BJ (cell line): ENCODE data around the gene MBD3. TPM values are rescaled to one million over a fixed set of nuclear protein-coding genes. Genes with fewer than 3 reads are reported as not detected.

Source experiments
- CTCF ChIA-PET: fragments of 350-600 bp; formaldehyde crosslinking; extraction: SDS; loops from one replicate; lab custom pipeline; 2021; ENCODE audit warnings: antibody characterized with exemption, inconsistent platforms; lab: Yijun Ruan, JAX
- POLR2A ChIA-PET: fragments of 300-600 bp; sonication (Branson Sonifier 250); formaldehyde crosslinking; extraction: SDS; loops from one replicate; lab custom pipeline; 2021; ENCODE audit warnings: antibody characterized with exemption; lab: Charles Lee
- DNase-seq: peaks from one replicate; pipeline ENCODE4 v3.0.0-alpha.2; 2011; ENCODE audit warnings: low read depth
- H3K27me3 ChIP-seq: 2 replicates; pipeline ENCODE4 v1.6.0; 2011; ENCODE audit warnings: low read length; ENCODE audit not compliant: control insufficient read depth, insufficient read depth
- H3K36me3 ChIP-seq: 2 replicates; pipeline ENCODE4 v1.5.1; 2011; ENCODE audit warnings: low read length; ENCODE audit not compliant: control insufficient read depth, insufficient read depth
- H3K4me3 ChIP-seq: 2 replicates; pipeline ENCODE4 v1.5.1; 2011; ENCODE audit warnings: low read depth, mild to moderate bottlenecking, control low read depth, low read length
- polyA plus RNA-seq: library from polyadenylated mRNA; depleted of rRNA; stranded (reverse); fragments of >200 nt; gene quantifications from 2 replicates; pipeline ENCODE4 v1.2.3, GENCODE V29; 2011
- TF ChIP-seq, protein P1 (sequence below): IDR thresholded peaks from 2 replicates; pipeline ENCODE4 v1.5.1; 2011; ENCODE audit warnings: low read depth, mild to moderate bottlenecking, control low read depth, inconsistent platforms, low read length, moderate library complexity; ENCODE audit not compliant: insufficient read depth

Gene MBD3
- polyA plus RNA-seq, 1 experiment: 53.4 TPM

DNA sequence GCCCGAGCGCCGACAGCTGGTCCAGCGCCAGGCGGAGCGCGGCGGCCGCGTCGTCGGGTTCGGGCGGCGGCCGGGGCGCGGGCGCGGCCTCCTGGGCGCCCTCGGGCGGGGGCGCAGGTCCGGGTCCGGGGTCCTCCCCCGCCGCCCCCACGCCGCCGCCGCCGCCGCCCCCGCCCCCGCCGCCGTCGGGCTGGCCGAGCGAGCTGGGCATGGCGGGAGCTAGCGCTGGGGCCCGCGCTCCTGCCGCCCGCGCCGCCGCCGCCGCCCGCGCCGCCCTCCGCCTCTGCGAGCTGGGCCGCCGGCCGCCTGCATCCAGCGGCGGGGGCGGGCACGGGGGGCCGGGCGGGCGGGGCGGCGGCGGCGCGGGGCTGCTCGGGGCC lies 24.8 kb downstream of the MBD3 start:
- TF ChIP-seq, protein P1, sequence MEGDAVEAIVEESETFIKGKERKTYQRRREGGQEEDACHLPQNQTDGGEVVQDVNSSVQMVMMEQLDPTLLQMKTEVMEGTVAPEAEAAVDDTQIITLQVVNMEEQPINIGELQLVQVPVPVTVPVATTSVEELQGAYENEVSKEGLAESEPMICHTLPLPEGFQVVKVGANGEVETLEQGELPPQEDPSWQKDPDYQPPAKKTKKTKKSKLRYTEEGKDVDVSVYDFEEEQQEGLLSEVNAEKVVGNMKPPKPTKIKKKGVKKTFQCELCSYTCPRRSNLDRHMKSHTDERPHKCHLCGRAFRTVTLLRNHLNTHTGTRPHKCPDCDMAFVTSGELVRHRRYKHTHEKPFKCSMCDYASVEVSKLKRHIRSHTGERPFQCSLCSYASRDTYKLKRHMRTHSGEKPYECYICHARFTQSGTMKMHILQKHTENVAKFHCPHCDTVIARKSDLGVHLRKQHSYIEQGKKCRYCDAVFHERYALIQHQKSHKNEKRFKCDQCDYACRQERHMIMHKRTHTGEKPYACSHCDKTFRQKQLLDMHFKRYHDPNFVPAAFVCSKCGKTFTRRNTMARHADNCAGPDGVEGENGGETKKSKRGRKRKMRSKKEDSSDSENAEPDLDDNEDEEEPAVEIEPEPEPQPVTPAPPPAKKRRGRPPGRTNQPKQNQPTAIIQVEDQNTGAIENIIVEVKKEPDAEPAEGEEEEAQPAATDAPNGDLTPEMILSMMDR: no peak
- no peak for DNase-seq
- H3K27me3 ChIP-seq: no peaks in the 10 kb centered on the region
- H3K4me3 ChIP-seq: peak overlapping the region; percentile 83
- ChIA-PET CTCF (interaction anchor here (0.7 to 1.0 kb wide), 2 partner anchors 15 to 22 kb away, joined by 3 read pairs; no protein-coding TSS in a partner anchor), POLR2A (no interaction called here)
- 0 out of 2 replicates have a peak, but pooled peaks cover 1% of the 10 kb centered on the region for H3K36me3 ChIP-seq

DNA sequence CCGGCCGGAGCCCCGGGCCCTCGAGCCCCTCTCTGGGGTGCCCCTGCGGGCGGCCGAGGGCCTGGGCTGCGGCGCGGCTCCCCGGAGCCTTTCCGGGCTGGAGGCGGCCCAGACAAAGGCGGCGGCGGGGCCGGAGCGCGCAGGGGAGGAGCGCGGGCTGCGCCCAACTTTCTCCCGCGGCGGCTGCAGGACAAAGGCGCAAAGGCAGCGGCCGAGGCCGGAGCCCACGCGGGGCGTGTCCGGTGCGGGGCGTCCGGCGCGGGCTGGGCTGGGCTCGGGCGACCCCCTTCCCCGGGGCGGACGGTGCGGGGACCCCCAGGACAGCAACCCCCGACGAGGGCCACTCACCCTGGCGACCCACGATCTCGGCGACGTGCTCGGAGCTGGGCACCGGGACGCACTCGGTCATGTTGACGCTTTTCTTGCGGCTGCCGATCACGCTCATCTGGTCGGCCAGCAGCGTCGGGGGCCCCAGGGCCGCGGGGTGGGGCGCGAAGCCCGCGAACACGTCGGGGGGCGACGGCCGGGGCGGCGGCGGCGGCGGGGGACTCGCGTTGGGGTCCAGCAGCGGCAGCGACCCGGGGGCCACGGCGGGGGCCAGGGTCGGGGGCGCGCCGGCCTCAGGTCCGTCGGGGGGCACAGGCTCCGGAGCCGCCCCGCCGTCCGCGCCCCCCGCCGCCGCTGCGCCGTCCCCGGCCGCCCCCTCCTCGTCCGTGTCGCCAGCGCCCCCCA lies 25.4 kb downstream of the MBD3 start:
- Histone ChIP-seq H3K4me3 (peak overlapping the region; percentile 83), H3K27me3 (no peaks in the 10 kb centered on the region), H3K36me3 (0 out of 2 replicates have a peak, but pooled peaks cover 1% of the 10 kb centered on the region)
- no peak for DNase-seq
- ChIA-PET POLR2A (no interaction called here), CTCF (interaction anchor here (0.7 to 5.6 kb wide), 3 partner anchors 16 to 21 kb away, joined by 3 to 33 read pairs (median 3); no protein-coding TSS in a partner anchor)
- TF ChIP-seq, protein P1: no peak

DNA sequence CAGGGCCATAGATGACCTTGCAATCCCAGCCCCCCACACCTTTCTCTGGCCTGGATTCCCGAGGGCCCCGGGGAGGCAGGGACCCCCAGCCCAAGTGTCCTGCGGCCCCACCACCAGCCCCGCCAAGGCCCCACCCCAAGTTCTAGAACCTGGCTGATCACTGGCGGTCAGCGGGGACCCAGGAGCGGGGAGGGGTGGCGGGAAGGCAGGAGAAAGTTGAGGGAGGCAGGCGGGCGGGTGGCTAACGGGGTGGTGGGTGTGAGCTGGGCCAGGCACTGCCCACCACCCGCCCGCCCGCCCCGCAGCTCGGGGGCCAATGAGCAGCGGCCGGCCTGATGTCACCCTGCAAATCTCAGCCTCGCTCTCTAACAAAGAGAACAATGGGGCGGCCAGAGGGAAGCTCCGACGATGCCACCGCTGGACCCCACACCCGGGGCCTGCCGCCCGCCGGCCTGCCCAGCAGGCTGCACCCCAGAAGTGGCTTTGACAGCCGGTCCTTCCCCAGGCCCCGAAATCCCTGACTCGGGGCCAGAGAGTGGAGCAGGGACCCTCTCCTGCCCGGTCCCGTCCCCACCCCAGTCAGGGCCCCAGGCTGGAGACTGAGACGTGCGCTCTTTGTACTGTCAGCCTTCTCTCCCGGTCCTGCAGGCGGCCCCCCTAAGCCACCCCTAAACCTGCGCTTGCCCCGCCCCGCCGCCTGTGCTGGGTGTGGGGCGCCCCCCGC lies 26.1 kb downstream of the MBD3 start:
- TF ChIP-seq, protein P1: no peak
- POLR2A ChIA-PET: interaction anchor here (0.5 kb wide), 1 partner anchor 25 kb away, joined by 4 read pairs; no protein-coding TSS in a partner anchor
- no peaks in the 10 kb centered on the region for H3K27me3 ChIP-seq
- H3K4me3 ChIP-seq: peak overlapping the region; percentile 83
- CTCF ChIA-PET: interaction anchor here (0.5 to 5.6 kb wide), 7 partner anchors 9 to 190 kb away, joined by 3 to 33 read pairs (median 3); no protein-coding TSS in a partner anchor
- 0 out of 2 replicates have a peak, but pooled peaks cover 1% of the 10 kb centered on the region for H3K36me3 ChIP-seq
- peak; percentile 19 for DNase-seq

DNA sequence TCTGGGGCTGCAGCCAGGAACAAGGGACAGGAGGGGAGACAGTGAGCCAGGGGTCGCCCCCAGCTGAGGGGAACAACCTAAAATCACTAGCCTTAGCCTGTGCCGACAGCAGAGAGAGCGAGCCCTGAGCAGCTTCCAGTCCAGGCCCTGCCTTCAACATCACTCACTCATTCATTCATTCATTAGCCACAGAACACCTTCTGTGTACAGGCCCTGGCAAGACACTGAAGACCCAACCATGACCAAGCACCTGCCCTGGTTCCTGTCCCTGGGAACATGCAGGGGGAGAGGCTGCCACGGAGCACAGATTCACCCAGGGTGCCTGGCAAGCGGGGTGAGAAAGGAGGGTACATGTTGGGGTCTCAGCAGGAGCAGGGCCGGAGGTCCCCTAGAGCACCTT lies 29.4 kb downstream of the MBD3 start:
- no peaks in the 10 kb centered on the region for H3K27me3 ChIP-seq
- no peak overlapping the region for H3K4me3 ChIP-seq
- H3K36me3 ChIP-seq: 0 out of 2 replicates have a peak, but pooled peaks cover 4% of the 10 kb centered on the region
- POLR2A ChIA-PET: no interaction called here
- CTCF ChIA-PET: interaction anchor here (5.6 kb wide), 1 partner anchor 17 kb away, joined by 33 read pairs; no protein-coding TSS in a partner anchor
- no peak for DNase-seq
- TF ChIP-seq, protein P1: no peak

DNA sequence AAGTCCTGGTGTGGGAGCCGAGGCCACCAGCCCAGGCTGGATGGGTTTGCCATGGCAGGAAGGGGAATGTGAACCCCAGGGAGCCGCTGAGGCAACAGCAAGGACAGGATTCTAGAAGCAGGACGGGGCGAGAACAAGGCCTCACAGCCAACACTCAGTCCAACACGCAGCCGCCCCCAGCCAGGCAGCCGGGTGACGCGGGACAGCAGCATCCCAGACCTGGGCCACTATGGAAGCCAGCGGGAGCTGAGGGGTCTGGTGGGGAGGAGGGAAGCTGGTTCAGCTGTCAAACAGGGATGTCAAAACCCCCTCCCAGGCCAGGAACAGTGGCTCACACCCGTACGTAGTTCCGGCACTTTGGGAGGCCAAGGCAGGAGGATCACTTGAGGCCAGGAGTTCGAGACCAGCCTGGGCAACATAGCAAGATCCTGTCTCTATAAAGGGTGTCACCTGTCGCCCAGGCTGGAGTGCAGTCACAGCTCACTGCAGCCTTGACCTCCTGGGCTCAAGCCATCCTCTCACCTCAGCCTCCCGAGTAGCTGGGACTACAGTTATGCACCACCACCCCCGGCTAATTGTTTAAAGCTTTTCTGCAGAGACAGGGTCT lies 31.3 kb downstream of the MBD3 start:
- ChIA-PET CTCF (interaction anchor here (5.6 kb wide), 1 partner anchor 15 kb away, joined by 33 read pairs; no protein-coding TSS in a partner anchor), POLR2A (no interaction called here)
- H3K36me3 ChIP-seq: peaks cover 9% of the 10 kb centered on the region
- H3K4me3 ChIP-seq: no peak overlapping the region
- DNase-seq: no peak
- no peaks in the 10 kb centered on the region for H3K27me3 ChIP-seq
- TF ChIP-seq, protein P1: no peak
